Colon (tissue), 2 donors: ENCODE data around the gene GJA9.
A peak's percentile ranks its signal among the peaks of the same experiment; 100 is the strongest.
"Not testable (repeated sequence)": the region's sequence is repeated elsewhere in the genome, so short reads cannot be mapped to it uniquely, and the experiment has no call there.

ENCODE experiments used
- FAIRE-seq: peaks from 2 replicates; lab custom pipeline; 2012; peaks lifted over from hg19 to GRCh38; lab: Jason Lieb, UNC
- donor health status: control.
- donor health status: control.

The GJA9 gene

GRCh38 chr1:38873027-38873969 lies 8.1 kb downstream of the GJA9 start, which contains the start of gene MYCBP:
Gene MYCBP (minus strand): TSS chr1:38873348. CDS start chr1:38873305, 43 bp downstream.
- no peak for FAIRE-seq

GRCh38 chr1:38872401-38873026 lies 8.9 kb downstream of the GJA9 start:
- no peak for FAIRE-seq

- FAIRE-seq, result no peak
Observed at GRCh38 chr1:38870996-38871395, 10.4 kb downstream of the GJA9 start.

GRCh38 chr1:38867208-38867607 lies 14.2 kb downstream of the GJA9 start:
- FAIRE-seq, result no peak

GRCh38 chr1:38865112-38865715 lies 16.2 kb downstream of the GJA9 start:
- no peak for FAIRE-seq

- FAIRE-seq, result no peak
Observed at GRCh38 chr1:38860454-38860795, 21.0 kb downstream of the GJA9 start.

- no peak for FAIRE-seq
Observed at GRCh38 chr1:38859561-38860453, 21.6 kb downstream of the GJA9 start, which contains the start of gene RRAGC. Gene RRAGC (minus strand): TSS chr1:38859772. CDS start chr1:38859646, 126 bp downstream.

GRCh38 chr1:38858833-38859560 lies 22.4 kb downstream of the GJA9 start:
- FAIRE-seq, result no peak

GRCh38 chr1:38852780-38853179 lies 28.6 kb downstream of the GJA9 start:
- no peak for FAIRE-seq

GRCh38 chr1:38848071-38848470 lies 33.3 kb downstream of the GJA9 start:
- no peak for FAIRE-seq

- no peak for FAIRE-seq
Observed at GRCh38 chr1:38846210-38846609, 35.2 kb downstream of the GJA9 start.

- FAIRE-seq, result not testable (repeated sequence)
Observed at GRCh38 chr1:38845088-38845487, 36.3 kb downstream of the GJA9 start.

- no peak for FAIRE-seq
Observed at GRCh38 chr1:38840281-38840680, 41.1 kb downstream of the GJA9 start.

- FAIRE-seq, result no peak
Observed at GRCh38 chr1:38839363-38839762, 42.0 kb downstream of the GJA9 start.

- FAIRE-seq, result not testable (repeated sequence)
Observed at GRCh38 chr1:38836316-38836715, 45.1 kb downstream of the GJA9 start.

GRCh38 chr1:38834937-38835827 lies 46.2 kb downstream of the GJA9 start:
- FAIRE-seq, result peak; percentile 49

- no peak for FAIRE-seq
Observed at GRCh38 chr1:38834221-38834782, 47.1 kb downstream of the GJA9 start.

- FAIRE-seq, result no peak
Observed at GRCh38 chr1:38833146-38833545, 48.2 kb downstream of the GJA9 start.

- no peak for FAIRE-seq
Observed at GRCh38 chr1:38832370-38832734, 49.0 kb downstream of the GJA9 start.
